Measurements from ENCODE around the gene FOXP1. TPM values are rescaled to one million over a fixed set of nuclear protein-coding genes. Genes with fewer than 3 reads are reported as not detected.

FOXP1 gene
- total RNA-seq, 1 donor from 2014 or later: 70.2 TPM

GRCh38 chr3:71322154-71322553 is 261.4 kb downstream of the FOXP1 start:
- ATAC-seq: no peak

DNA sequence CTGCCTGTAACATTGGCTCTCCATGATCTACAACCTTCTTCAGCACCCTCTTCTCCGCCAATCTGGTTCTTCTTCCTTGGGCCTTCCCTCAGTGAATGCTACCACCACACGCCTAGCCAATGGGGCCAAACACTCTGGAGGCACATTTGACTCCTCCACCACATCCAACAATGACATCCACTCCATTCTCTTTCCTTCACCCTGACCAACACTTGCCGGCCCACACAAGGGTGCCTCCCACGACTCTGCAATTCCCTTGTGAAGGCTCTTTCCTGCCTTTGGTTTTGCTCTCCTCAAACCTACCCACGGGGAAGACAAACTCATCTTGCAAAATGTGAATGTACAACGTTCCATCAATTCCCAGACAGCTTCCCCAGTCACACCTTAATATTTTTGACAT is 263.8 kb downstream of the FOXP1 start:
- no peak for ATAC-seq

GRCh38 chr3:71318458-71318827 is 265.1 kb downstream of the FOXP1 start:
- no peak for ATAC-seq

GRCh38 chr3:71317749-71318457 is 265.6 kb downstream of the FOXP1 start:
- ATAC-seq: no peak

GRCh38 chr3:71317140-71317539 is 266.4 kb downstream of the FOXP1 start:
- ATAC-seq: no peak

DNA sequence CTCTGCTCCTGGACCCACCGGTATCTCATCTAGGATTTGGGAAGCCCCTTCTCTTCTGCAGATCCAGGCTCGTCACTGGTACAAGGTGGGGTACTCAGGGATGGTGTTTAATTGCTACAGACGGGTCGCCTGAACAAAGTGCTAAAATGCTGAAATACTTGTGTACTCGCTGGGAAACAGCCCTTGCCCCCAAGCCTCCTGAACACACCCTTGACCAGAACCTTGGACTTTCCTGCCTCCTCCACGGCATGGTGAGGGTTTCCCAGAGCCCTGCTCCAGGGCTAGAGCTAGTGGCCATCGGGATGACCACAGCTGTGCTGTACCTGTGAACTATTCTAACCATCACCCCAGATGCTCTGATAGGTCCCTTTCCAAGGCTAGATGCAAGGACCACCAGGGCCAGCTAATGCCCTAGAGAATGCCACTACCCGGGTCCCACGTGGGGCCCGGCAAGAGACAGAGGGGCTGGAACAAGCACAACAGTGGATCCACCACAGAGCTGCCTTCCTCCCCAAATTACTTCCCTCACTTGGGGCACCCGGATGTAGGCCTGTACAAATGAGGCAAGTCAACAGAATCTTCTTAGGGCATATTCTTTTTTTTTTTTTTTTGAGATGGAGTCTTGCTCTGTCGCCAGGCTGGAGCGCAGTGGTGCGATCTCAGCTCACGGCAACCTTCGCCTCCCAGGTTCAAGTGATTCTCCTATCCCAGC is 267.3 kb downstream of the FOXP1 start:
- ATAC-seq: no peak

DNA sequence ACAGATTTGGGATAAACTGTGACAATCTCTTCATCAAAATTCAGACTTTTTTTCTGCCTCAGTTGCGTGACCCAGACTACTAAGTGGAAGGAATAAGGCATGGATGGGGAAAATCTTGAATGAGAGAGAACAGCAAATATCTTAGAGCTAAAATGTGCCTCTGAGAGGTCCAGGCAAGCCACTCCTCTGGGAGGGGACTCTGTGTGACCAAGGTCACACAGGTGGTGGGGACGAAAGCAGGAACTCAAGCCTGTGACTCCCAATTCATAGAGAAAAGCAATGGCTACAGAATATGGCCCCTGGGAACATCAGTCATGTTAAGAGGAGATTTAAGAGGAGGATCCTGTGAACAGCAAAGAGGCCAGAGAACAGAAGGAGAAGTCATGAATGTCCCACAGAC is 268.1 kb downstream of the FOXP1 start:
- ATAC-seq: no peak

DNA sequence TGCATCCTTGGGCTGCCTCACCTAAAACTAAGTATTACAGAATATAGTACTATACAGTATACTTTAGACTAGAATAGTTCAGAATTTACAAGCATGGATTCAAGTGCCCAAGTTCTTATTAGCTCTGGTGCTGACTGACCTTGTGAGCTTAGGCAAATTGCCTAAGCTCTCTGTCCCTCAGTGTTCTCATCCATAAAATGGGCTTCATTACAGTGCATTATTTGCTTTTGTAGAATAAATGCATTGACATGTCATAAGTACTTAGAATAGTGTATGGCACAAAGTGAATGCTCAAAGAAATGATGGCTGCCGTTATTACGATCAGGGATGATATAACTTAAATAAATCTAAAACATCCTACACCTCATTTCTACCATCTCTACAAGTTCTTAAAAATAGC is 269.7 kb downstream of the FOXP1 start:
- ATAC-seq: no peak

DNA sequence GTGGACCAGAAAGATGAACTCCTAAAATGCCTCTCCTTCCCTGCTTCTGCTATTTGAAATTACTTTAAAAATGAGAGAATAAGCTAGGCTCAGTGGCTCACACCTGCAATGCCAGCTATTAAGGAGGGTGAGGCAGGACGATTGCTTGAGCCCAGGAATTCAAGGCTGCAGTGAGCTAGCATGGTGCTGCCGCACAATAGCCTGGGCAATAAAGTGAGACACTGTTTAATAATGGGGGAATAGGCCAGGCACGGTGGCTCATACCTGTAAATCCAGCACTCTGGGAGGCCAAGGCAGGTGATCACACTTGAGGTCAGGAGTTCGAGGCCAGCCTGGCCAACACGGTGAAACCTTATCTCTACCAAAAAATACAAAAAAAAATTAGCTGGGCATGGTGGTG is 271.1 kb downstream of the FOXP1 start:
- no peak for ATAC-seq

DNA sequence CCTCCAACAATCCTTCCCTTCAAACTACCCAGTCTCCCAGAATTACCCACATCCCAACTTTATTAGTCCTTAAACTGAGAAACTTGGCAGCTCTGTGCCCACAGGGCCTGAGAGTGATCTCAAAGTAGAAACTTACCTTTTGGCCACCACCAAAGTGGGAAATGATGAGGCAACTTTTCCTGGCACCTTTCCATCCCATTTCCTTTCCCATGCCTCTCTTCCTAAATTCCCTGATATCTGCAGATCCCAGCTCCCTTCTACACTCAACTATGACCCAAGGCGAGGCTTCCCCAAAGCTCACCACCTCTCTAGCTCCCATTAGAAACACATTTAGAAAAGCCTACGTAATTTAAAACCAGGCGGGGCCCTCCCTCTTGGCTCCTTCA is 271.9 kb downstream of the FOXP1 start:
- ATAC-seq: no peak

DNA sequence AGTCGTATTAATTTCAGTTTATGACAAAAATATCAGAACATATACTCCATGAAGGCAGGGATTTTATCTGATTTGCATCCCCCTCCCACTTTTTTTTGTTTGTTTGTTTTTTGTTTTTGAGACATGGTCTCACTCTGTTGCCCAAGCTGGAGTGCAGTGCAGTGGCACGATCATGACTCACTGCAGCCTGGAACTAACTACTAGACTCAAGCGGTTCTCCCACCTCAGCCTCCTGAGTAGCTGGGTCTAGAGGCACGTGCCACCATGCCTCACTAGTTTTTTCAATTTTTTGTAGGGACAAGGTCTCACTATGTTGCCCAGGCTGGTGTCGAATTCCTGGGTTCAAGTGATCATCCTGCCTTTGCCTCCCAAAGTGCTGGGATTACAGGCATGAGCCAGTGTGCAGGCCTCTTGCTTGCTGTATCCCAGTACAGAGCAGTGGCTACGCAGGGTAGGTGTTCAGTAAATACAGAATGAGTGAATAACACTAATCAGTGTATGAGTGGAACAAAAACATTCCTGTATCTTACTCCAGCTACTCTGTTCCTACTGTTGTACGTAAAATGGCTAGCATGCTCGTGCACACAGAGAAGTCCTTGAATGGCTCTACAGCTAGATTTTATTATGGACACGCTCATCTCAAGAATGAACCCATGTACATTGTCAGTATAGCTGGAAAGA is 272.4 kb downstream of the FOXP1 start:
- ATAC-seq: no peak

DNA sequence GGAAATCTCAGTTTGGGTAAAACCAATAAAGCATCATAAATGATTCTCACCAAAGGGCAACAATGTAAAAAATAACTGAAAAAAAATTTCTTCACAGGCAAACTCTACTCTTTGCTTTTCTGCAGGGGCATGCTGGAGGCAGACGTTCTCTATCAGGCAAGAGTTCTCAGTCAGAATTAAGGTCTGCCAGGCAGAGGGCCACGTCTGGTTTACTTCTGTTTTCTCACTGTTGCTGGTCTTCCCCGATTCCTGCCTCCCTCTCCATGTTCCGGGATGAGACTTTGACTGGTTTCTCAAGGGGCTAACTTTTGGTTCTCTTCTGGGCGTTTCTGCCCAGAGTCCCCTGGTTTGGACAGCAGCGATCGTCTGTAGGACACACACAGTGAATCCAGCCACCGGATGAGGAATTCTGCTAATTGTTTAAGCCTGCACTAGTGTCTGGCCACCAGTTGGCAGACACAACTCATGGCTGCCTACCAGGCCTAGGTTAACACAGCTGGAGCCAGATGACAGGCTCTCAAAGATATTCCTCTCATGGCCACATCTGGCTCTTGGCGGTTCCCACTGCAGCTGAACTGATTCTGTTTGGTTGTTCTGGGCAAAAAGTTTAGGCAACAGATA is 273.1 kb downstream of the FOXP1 start:
- no peak for ATAC-seq

- no peak for ATAC-seq
These were observed 273.6 kb downstream of the FOXP1 start for GRCh38 chr3:71309886-71310285.

DNA sequence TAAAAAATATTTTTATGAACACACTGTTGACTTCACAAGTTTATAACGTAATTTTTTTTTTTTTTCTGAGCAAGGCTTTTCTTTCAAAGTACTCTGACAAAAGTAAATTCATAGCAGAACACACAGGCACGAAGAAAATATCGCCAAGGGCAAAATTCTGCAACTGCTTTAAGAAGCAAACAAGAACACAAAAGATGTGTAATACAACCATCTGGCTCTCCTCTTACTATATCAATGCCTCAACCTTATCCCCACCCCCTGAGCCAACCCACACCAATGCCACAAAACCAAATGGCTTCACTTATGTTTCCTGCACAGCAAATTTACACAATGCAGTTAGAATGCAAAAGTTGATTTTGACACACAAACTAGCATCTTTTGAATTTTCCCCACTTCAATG is 274.2 kb downstream of the FOXP1 start:
- ATAC-seq: no peak

GRCh38 chr3:71308836-71309235 is 274.7 kb downstream of the FOXP1 start:
- no peak for ATAC-seq

GRCh38 chr3:71307991-71308697 is 275.4 kb downstream of the FOXP1 start:
- ATAC-seq: no peak

DNA sequence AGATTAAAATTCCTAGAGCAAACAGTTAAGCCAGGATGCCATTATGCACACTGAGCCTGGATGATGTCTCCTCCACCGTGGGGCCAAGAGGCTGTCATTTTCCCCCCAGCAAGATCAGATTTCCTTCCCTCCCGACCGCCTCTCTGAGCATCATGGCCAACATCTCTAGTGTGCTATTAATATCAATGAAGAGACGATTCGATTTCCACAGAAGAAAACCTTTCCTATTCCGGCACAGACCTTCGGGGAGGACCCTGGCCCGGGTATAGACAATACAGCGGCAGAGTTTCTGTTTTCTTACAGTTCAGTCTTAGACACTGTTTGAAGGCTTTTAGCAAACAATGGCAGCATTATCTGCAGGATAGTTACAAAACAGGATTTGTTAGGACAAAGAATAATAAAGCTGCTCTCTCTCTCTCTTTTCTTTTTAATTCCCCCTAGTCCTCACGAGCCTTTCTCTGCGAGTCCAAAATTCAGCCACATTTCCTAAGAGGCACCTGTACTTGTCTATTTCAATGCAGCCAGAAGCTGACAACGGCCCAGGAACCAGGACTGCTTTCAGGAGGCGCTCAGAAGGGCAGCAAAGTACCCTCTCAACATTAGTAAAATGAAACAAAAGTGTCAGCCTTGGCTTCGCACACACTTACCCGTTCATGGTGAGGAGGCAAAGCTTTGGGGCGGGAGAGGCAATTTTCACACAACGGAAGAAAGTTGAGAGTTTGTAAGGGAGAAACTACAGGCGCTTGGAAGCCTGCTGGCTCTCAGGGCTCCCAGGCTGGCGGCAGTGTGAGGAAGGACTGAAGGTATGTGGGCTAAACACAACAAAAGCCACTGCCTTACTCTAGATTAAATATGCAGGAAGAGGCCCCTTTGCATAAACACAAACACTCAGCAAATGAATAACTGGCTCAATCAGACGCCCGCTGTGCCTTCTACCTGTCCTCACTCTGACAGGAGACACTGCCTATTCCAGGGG is 278.0 kb downstream of the FOXP1 start:
- ATAC-seq: no peak

- ATAC-seq: no peak
These were observed 278.8 kb downstream of the FOXP1 start for GRCh38 chr3:71304684-71305083.

GRCh38 chr3:71304247-71304646 is 279.3 kb downstream of the FOXP1 start:
- ATAC-seq: no peak

DNA sequence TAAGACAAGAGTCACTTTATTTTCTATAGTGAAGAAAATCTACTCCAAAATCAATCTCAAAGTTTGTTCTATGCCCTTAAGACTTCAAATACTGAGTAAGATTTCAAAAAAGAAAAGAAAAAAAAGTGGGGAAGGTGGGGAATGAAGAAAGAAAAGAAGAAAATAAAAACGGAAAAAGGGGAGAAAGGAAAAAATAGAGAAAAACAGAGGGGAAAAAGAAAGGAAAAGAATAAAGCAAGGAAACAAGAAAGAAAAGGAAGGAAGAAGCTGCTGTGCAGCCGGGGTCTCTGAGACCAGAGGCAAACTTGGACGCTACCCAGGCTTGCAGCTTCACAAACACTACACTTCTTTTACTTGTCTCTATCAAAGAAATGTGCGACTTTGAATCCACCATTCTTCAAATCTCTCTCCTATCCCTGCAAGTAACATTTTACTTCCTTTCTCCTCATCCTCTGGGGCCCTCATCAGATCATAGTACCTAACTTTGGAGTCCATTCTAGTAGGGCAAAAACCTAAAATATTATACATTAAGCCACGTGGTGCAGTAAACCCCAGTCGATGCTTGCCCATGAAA is 279.8 kb downstream of the FOXP1 start:
- ATAC-seq: no peak

DNA sequence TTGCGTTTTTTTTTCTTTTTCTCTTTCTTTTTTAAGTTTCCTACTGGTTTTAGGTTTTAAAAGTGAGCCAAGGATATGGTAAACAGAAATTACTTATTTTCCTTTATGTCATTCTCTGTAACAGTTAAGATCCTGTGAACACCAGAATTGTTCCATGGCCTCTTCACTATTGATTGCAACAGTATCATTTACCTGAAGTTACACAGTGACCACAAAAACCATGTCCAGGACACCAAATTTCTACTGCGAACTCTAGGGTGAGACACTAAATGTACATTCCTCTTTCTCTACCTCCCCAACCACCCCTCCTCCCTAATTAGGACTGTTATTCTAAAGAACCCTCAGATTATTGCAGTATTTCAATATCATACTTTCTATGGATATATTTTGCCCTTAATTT is 280.9 kb downstream of the FOXP1 start:
- ATAC-seq: no peak

All from esophagus mucosa (tissue), 1 donor.